CD4-positive, alpha-beta T cell (primary cell): Measurements from ENCODE around the gene MYO1D. TPM values are rescaled to one million over a fixed set of nuclear protein-coding genes. Genes with fewer than 3 reads are reported as not detected.

Experiments used
- ATAC-seq: fragments of 200-7000 bp; cut with Tn5 transposase; one replicate; pipeline ENCODE4 v1.10.0; 2022; ENCODE audit warnings: mild to moderate bottlenecking; ENCODE audit not compliant: poor library complexity
- CTCF ChIA-PET: fragments of 350-600 bp; sonication (Branson Sonifier 250); formaldehyde crosslinking; loops from one replicate; lab custom pipeline; 2021; ENCODE audit warnings: antibody characterized with exemption, inconsistent platforms; lab: Charles Lee
- POLR2A ChIA-PET: fragments of 350-600 bp; sonication (Branson Sonifier 250); formaldehyde crosslinking; loops from one replicate; lab custom pipeline; 2021; ENCODE audit warnings: antibody characterized with exemption, inconsistent platforms; lab: Charles Lee
- DNase-seq, 14 experiments: peaks; one replicate each; pipeline ENCODE4 v3.0.0-alpha.2; 2013 to 2020; ENCODE audit warnings: mixed read lengths in 2 of 14
- H3K27ac ChIP-seq, 2 donors: one replicate each; pipeline versions ENCODE4 v1.5.1 to v1.7.0; 2013; ENCODE audit warnings: low read length in 2 of 2, low read depth in 1 of 2, mild to moderate bottlenecking in 1 of 2
- H3K27me3 ChIP-seq, 2 experiments: 1 replicate in 1 of 2; 2 replicates in 1 of 2; pipeline versions ENCODE4 v1.6.1 to v1.7.0; 2013; ENCODE audit warnings: low read length in 2 of 2, control low read depth in 1 of 2, mild to moderate bottlenecking in 1 of 2, moderate library complexity in 1 of 2; ENCODE audit not compliant: insufficient read depth in 2 of 2, control insufficient read depth in 1 of 2
- H3K36me3 ChIP-seq: one replicate; pipeline ENCODE4 v1.6.1; 2013; ENCODE audit warnings: low read length, control low read depth; ENCODE audit not compliant: insufficient read depth
- H3K4me1 ChIP-seq: one replicate; pipeline ENCODE4 v1.6.1; 2013; ENCODE audit warnings: low read length, control low read depth; ENCODE audit not compliant: insufficient read depth
- H3K4me3 ChIP-seq: one replicate; pipeline ENCODE4 v1.5.1; 2013; ENCODE audit warnings: mild to moderate bottlenecking, low read length, moderate library complexity
- H3K9me3 ChIP-seq, 2 experiments: 1 replicate in 1 of 2; 2 replicates in 1 of 2; pipeline versions ENCODE4 v1.6.1 to v1.7.0; 2013; ENCODE audit warnings: low read length in 2 of 2, mild to moderate bottlenecking in 2 of 2, control low read depth in 1 of 2, moderate library complexity in 1 of 2; ENCODE audit not compliant: control insufficient read depth in 1 of 2, insufficient read depth in 1 of 2
- H3K27ac Mint-ChIP-seq: one replicate; pipeline ENCODE4 v1.8.0; 2020; ENCODE audit warnings: mixed read lengths
- H3K27me3 Mint-ChIP-seq: one replicate; pipeline ENCODE4 v1.8.0; 2021; ENCODE audit warnings: mixed read lengths
- H3K36me3 Mint-ChIP-seq: one replicate; pipeline ENCODE4 v1.8.0; 2021; ENCODE audit warnings: low read depth, mixed read lengths
- H3K4me1 Mint-ChIP-seq: one replicate; pipeline ENCODE4 v1.8.0; 2021; ENCODE audit warnings: low read depth, mixed read lengths
- H3K4me3 Mint-ChIP-seq: one replicate; pipeline ENCODE4 v1.8.0; 2020; ENCODE audit warnings: mild to moderate bottlenecking, mixed read lengths
- H3K9me3 Mint-ChIP-seq: one replicate; pipeline ENCODE4 v1.8.0; 2020; ENCODE audit warnings: mixed read lengths
- intact Hi-C, 2 experiments: fragments of 100-400 bp; cut with DNase I in 1 of 2; cut with micrococcal nuclease in 1 of 2; formaldehyde crosslinking; loops; one replicate each; pipeline versions ENCODE4 v1.15.1 to v1.9.0; 2023 to 2025; cut with DNase I, micrococcal nuclease
- total RNA-seq, 174 experiments: library from RNA in 2 of 174; stranded (reverse) in 2 of 174; gene quantifications; one replicate each; pipeline ENCODE4 v1.2.3 and lab custom pipeline; 2021 to 2026
- TF ChIP-seq, protein P1 (sequence below): fragments of 200-600 bp; IDR thresholded peaks from one replicate; pipeline ENCODE4 v1.8.0; 2022; ENCODE audit warnings: antibody characterized with exemption, mild to moderate bottlenecking

The MYO1D gene
- total RNA-seq, 2 experiments from 2014 or later, result 5.8 to 6.4 TPM

DNA sequence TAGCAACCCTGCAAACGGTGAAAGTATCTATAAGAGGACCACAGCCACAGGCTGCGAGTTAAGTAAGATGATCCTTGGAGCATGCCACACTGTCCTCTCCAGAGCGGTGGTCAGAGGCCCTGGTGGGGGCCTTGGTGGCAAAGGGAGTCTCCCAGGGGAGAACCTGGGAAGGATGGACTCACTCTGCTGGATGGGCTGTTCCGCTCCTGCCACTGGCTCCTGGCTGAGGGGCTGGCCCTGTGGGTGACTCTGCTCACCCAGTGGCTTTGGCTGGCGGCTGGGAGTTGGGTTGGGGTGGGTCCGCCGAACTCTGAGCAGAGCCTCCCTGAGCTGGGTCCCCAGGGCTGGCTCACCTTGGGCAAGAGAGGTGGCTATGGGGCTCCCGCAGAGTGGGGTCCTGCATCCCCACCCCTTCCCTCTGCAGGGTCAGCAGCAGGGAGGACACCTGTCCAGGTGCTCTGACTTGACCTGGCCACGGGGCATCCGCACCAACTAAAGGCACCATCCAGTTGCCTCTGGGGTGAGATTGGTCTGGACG, 382.9 kb downstream of the MYO1D start:
- H3K4me1 ChIP-seq, result peaks cover 78% of the 10 kb centered on the region
- no peaks in the 10 kb centered on the region for H3K27me3 Mint-ChIP-seq
- TF ChIP-seq, protein P1, sequence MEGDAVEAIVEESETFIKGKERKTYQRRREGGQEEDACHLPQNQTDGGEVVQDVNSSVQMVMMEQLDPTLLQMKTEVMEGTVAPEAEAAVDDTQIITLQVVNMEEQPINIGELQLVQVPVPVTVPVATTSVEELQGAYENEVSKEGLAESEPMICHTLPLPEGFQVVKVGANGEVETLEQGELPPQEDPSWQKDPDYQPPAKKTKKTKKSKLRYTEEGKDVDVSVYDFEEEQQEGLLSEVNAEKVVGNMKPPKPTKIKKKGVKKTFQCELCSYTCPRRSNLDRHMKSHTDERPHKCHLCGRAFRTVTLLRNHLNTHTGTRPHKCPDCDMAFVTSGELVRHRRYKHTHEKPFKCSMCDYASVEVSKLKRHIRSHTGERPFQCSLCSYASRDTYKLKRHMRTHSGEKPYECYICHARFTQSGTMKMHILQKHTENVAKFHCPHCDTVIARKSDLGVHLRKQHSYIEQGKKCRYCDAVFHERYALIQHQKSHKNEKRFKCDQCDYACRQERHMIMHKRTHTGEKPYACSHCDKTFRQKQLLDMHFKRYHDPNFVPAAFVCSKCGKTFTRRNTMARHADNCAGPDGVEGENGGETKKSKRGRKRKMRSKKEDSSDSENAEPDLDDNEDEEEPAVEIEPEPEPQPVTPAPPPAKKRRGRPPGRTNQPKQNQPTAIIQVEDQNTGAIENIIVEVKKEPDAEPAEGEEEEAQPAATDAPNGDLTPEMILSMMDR, result no peak
- no peaks in the 10 kb centered on the region for H3K9me3 Mint-ChIP-seq
- ChIA-PET CTCF (no interaction called here), POLR2A (no interaction called here)
- no peak overlapping the region for H3K27ac ChIP-seq
- no peak for DNase-seq
- H3K4me1 Mint-ChIP-seq, result peaks cover 60% of the 10 kb centered on the region
- no peaks in the 10 kb centered on the region for H3K9me3 ChIP-seq
- peak overlapping the region; percentile 95 for H3K27ac Mint-ChIP-seq
- no peaks in the 10 kb centered on the region for H3K27me3 ChIP-seq
- H3K36me3 ChIP-seq, result peaks cover 7% of the 10 kb centered on the region
- no peak for ATAC-seq
- intact Hi-C loops, result no loop called here
- peaks cover 16% of the 10 kb centered on the region for H3K36me3 Mint-ChIP-seq
- peak overlapping the region; percentile 48 for H3K4me3 Mint-ChIP-seq
- no peak overlapping the region for H3K4me3 ChIP-seq

DNA sequence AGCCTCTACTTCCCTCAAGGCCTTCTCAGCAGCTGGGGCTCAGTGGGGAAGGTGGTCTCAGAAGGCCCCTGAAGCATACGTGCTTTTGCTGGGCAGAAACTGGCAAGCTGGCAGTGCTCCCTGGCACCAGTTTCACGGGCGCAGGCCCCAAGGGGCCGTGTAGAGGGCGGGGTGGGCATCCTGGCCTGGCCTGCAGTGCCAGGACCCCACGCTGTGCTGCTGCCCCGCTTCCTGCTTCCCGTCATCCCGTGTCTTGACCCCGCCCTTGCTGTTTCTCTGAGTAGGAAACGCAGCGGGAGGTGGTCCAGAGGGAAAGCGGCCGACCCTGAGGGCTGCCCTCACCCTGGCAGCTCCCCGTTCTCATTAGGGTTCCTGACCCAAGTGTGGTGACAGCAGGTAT, 383.4 kb downstream of the MYO1D start:
- CTCF ChIA-PET, result no interaction called here
- Mint-ChIP-seq H3K36me3 (peaks cover 21% of the 10 kb centered on the region), H3K9me3 (no peaks in the 10 kb centered on the region), H3K27me3 (no peaks in the 10 kb centered on the region), H3K4me1 (peaks cover 61% of the 10 kb centered on the region), H3K27ac (peak overlapping the region; percentile 95), H3K4me3 (no peak overlapping the region)
- intact Hi-C loops, result no loop called here
- ATAC-seq (no peak), DNase-seq (no peak)
- Histone ChIP-seq H3K4me1 (peaks cover 82% of the 10 kb centered on the region), H3K27ac (peak overlapping the region in 1 of 2 donors; percentile 22), H3K4me3 (no peak overlapping the region), H3K9me3 (no peaks in the 10 kb centered on the region), H3K27me3 (no peaks in the 10 kb centered on the region), H3K36me3 (peaks cover 8% of the 10 kb centered on the region)
- TF ChIP-seq, protein P1, result no peak
- POLR2A ChIA-PET, result interaction anchor here (8.1 kb wide), 1 partner anchor 25 kb away, joined by 152 read pairs; no protein-coding TSS in a partner anchor

DNA sequence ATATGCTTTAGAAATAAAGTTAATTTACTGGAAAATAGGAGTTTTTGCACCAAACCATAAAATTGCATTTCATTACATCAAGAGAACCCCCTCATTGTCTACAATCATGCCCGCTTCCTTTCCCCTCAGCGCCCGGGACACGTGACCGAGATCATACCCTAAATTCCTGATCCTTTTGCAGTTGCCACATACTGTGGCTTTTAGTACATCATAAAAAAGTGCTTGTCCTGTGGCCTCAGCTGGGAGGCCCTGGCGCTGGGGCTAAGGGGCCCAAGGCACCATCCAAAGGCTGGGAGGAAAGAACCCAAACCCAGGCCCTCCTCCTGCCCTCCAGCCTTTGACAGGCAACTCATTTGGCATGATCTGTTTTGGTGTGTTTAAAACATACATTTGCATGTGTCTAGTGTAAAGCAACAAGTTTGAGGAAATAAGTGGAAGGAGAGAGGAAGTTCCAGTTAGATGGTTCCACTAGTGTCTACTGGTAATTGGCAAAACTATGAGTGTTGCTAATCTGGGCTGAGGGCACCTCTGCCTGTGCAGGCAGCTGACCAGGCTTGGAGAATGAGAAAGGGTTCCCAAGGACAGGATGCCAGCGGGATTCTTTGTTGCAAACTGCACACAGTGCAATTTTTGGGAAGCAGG, 384.2 kb downstream of the MYO1D start:
- Mint-ChIP-seq H3K4me1 (peaks cover 63% of the 10 kb centered on the region), H3K27me3 (no peaks in the 10 kb centered on the region), H3K27ac (peak overlapping the region; percentile 95), H3K36me3 (peaks cover 29% of the 10 kb centered on the region), H3K4me3 (peak overlapping the region; percentile 89), H3K9me3 (no peaks in the 10 kb centered on the region)
- POLR2A ChIA-PET, result interaction anchor here (0.6 to 8.1 kb wide), 4 partner anchors 11 to 31 kb away, joined by 4 to 152 read pairs (median 19); no protein-coding TSS in a partner anchor
- peaks cover 89% of the 10 kb centered on the region for H3K4me1 ChIP-seq
- peaks cover 12% of the 10 kb centered on the region for H3K36me3 ChIP-seq
- ATAC-seq (no peak), DNase-seq (no peak)
- H3K27ac ChIP-seq, result peak overlapping the region in 1 of 2 donors; percentile 22
- intact Hi-C loops, result no loop called here
- no peak overlapping the region for H3K4me3 ChIP-seq
- TF ChIP-seq, protein P1, result no peak
- CTCF ChIA-PET, result interaction anchor here (1.2 to 2.6 kb wide), 3 partner anchors 9 to 49 kb away, joined by 3 to 10 read pairs (median 4); partner anchors contain the start of gene PSMD11
- H3K27me3 ChIP-seq, result no peaks in the 10 kb centered on the region
- H3K9me3 ChIP-seq, result no peaks in the 10 kb centered on the region
